ENCODE measurements around the gene RGSL1.

GRCh38 chr1:182493063-182493462, 43.1 kb downstream of the RGSL1 start:
- TF ChIP-seq SP1 (IDR thresholded peaks at IDR 0.05; ENCODE audit: low read depth, low read length), result no peak
- TF ChIP-seq SIN3A (conservative IDR thresholded peaks at IDR 0.05 in 1 of 2, IDR thresholded peaks at IDR 0.05 in 1 of 2; ENCODE audit: low read depth in 1 of 2, low read length in 2 of 2), result no peak
- TF ChIP-seq SIRT6 (IDR thresholded peaks at IDR 0.05; ENCODE audit: low read length), result no peak
- no peak for TF ChIP-seq YY1 (IDR thresholded peaks at IDR 0.05; ENCODE audit: low read depth, low read length)
- no peak for TF ChIP-seq POLR2AphosphoS5 (IDR thresholded peaks at IDR 0.05; ENCODE audit: low read depth, low read length)
- TF ChIP-seq TEAD4 (IDR thresholded peaks at IDR 0.05; ENCODE audit: low read depth, low read length), result no peak
- TF ChIP-seq, protein P1, sequence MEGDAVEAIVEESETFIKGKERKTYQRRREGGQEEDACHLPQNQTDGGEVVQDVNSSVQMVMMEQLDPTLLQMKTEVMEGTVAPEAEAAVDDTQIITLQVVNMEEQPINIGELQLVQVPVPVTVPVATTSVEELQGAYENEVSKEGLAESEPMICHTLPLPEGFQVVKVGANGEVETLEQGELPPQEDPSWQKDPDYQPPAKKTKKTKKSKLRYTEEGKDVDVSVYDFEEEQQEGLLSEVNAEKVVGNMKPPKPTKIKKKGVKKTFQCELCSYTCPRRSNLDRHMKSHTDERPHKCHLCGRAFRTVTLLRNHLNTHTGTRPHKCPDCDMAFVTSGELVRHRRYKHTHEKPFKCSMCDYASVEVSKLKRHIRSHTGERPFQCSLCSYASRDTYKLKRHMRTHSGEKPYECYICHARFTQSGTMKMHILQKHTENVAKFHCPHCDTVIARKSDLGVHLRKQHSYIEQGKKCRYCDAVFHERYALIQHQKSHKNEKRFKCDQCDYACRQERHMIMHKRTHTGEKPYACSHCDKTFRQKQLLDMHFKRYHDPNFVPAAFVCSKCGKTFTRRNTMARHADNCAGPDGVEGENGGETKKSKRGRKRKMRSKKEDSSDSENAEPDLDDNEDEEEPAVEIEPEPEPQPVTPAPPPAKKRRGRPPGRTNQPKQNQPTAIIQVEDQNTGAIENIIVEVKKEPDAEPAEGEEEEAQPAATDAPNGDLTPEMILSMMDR (IDR thresholded peaks at IDR 0.05; ENCODE audit: control extremely low read depth in 1 of 3, insufficient read depth in 1 of 3, low read depth in 1 of 3, low read length in 3 of 3), result no peak
- TF ChIP-seq EP300 (IDR thresholded peaks at IDR 0.05; ENCODE audit: borderline replicate concordance in 1 of 2, low read depth in 2 of 2, low read length in 2 of 2), result no peak
- TF ChIP-seq JUND (IDR thresholded peaks at IDR 0.05; ENCODE audit: low read length), result no peak
- TF ChIP-seq POLR2A (IDR thresholded peaks at IDR 0.05; ENCODE audit: control extremely low read depth in 1 of 2, low read depth in 2 of 2, low read length in 2 of 2), result no peak
- no peak for TF ChIP-seq EZH2 (IDR thresholded peaks at IDR 0.05; ENCODE audit: low read depth, low read length, severe bottlenecking)
- TF ChIP-seq KDM4A (IDR thresholded peaks at IDR 0.05; ENCODE audit: low read depth, low read length, severe bottlenecking), result no peak
- TF ChIP-seq, protein P2, sequence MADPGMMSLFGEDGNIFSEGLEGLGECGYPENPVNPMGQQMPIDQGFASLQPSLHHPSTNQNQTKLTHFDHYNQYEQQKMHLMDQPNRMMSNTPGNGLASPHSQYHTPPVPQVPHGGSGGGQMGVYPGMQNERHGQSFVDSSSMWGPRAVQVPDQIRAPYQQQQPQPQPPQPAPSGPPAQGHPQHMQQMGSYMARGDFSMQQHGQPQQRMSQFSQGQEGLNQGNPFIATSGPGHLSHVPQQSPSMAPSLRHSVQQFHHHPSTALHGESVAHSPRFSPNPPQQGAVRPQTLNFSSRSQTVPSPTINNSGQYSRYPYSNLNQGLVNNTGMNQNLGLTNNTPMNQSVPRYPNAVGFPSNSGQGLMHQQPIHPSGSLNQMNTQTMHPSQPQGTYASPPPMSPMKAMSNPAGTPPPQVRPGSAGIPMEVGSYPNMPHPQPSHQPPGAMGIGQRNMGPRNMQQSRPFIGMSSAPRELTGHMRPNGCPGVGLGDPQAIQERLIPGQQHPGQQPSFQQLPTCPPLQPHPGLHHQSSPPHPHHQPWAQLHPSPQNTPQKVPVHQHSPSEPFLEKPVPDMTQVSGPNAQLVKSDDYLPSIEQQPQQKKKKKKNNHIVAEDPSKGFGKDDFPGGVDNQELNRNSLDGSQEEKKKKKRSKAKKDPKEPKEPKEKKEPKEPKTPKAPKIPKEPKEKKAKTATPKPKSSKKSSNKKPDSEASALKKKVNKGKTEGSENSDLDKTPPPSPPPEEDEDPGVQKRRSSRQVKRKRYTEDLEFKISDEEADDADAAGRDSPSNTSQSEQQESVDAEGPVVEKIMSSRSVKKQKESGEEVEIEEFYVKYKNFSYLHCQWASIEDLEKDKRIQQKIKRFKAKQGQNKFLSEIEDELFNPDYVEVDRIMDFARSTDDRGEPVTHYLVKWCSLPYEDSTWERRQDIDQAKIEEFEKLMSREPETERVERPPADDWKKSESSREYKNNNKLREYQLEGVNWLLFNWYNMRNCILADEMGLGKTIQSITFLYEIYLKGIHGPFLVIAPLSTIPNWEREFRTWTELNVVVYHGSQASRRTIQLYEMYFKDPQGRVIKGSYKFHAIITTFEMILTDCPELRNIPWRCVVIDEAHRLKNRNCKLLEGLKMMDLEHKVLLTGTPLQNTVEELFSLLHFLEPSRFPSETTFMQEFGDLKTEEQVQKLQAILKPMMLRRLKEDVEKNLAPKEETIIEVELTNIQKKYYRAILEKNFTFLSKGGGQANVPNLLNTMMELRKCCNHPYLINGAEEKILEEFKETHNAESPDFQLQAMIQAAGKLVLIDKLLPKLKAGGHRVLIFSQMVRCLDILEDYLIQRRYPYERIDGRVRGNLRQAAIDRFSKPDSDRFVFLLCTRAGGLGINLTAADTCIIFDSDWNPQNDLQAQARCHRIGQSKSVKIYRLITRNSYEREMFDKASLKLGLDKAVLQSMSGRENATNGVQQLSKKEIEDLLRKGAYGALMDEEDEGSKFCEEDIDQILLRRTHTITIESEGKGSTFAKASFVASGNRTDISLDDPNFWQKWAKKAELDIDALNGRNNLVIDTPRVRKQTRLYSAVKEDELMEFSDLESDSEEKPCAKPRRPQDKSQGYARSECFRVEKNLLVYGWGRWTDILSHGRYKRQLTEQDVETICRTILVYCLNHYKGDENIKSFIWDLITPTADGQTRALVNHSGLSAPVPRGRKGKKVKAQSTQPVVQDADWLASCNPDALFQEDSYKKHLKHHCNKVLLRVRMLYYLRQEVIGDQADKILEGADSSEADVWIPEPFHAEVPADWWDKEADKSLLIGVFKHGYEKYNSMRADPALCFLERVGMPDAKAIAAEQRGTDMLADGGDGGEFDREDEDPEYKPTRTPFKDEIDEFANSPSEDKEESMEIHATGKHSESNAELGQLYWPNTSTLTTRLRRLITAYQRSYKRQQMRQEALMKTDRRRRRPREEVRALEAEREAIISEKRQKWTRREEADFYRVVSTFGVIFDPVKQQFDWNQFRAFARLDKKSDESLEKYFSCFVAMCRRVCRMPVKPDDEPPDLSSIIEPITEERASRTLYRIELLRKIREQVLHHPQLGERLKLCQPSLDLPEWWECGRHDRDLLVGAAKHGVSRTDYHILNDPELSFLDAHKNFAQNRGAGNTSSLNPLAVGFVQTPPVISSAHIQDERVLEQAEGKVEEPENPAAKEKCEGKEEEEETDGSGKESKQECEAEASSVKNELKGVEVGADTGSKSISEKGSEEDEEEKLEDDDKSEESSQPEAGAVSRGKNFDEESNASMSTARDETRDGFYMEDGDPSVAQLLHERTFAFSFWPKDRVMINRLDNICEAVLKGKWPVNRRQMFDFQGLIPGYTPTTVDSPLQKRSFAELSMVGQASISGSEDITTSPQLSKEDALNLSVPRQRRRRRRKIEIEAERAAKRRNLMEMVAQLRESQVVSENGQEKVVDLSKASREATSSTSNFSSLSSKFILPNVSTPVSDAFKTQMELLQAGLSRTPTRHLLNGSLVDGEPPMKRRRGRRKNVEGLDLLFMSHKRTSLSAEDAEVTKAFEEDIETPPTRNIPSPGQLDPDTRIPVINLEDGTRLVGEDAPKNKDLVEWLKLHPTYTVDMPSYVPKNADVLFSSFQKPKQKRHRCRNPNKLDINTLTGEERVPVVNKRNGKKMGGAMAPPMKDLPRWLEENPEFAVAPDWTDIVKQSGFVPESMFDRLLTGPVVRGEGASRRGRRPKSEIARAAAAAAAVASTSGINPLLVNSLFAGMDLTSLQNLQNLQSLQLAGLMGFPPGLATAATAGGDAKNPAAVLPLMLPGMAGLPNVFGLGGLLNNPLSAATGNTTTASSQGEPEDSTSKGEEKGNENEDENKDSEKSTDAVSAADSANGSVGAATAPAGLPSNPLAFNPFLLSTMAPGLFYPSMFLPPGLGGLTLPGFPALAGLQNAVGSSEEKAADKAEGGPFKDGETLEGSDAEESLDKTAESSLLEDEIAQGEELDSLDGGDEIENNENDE (IDR thresholded peaks at IDR 0.05; ENCODE audit: insufficient replicate concordance, low read length), result no peak

All from H1 (cell line).